Ovary (tissue), 3 donors: Measurements from ENCODE around the gene FMO5.
"Not testable (repeated sequence)": the region's sequence is repeated elsewhere in the genome, so short reads cannot be mapped to it uniquely, and the experiment has no call there.

Source experiments
- POLR2A ChIP-seq: fragments of 450-650 bp; IDR thresholded peaks from one replicate; pipeline ENCODE4 v1.6.1; 2017; ENCODE audit warnings: antibody characterized with exemption, mild to moderate bottlenecking, moderate library complexity
- TF ChIP-seq, protein P1 (sequence below), 3 donors: fragments of 450-650 bp in 2 of 3; fragments of 200-600 bp in 1 of 3; IDR thresholded peaks; one replicate each; pipeline versions ENCODE4 v1.5.1 to v1.8.0; 2016 to 2022; ENCODE audit warnings: antibody characterized with exemption in 3 of 3, mild to moderate bottlenecking in 1 of 3
- donor health status: DM: no; HTN: no; CAD: no.

- not testable (repeated sequence) for TF ChIP-seq POLR2A
- TF ChIP-seq, protein P1, sequence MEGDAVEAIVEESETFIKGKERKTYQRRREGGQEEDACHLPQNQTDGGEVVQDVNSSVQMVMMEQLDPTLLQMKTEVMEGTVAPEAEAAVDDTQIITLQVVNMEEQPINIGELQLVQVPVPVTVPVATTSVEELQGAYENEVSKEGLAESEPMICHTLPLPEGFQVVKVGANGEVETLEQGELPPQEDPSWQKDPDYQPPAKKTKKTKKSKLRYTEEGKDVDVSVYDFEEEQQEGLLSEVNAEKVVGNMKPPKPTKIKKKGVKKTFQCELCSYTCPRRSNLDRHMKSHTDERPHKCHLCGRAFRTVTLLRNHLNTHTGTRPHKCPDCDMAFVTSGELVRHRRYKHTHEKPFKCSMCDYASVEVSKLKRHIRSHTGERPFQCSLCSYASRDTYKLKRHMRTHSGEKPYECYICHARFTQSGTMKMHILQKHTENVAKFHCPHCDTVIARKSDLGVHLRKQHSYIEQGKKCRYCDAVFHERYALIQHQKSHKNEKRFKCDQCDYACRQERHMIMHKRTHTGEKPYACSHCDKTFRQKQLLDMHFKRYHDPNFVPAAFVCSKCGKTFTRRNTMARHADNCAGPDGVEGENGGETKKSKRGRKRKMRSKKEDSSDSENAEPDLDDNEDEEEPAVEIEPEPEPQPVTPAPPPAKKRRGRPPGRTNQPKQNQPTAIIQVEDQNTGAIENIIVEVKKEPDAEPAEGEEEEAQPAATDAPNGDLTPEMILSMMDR (IDR thresholded peaks at IDR 0.05): not testable (repeated sequence)
Observed at GRCh38 chr1:147157116-147157515, 68.0 kb downstream of the FMO5 start.
